Stimulated activated CD8-positive, alpha-beta memory T cell treated with anti-CD3 and anti-CD28 coated beads, Interleukin-2, amount 100 ng/mL, for 48 hours (primary cell): ENCODE measurements around the gene ANGPTL5.
"Not testable (repeated sequence)": the region's sequence is repeated elsewhere in the genome, so short reads cannot be mapped to it uniquely, and the experiment has no call there.

Experiments used
- DNase-seq, 2 donors: peaks; one replicate each; pipeline ENCODE4 v3.0.0-alpha.2; 2020; ENCODE audit warnings: low read depth in 2 of 2

Gene ANGPTL5

DNA sequence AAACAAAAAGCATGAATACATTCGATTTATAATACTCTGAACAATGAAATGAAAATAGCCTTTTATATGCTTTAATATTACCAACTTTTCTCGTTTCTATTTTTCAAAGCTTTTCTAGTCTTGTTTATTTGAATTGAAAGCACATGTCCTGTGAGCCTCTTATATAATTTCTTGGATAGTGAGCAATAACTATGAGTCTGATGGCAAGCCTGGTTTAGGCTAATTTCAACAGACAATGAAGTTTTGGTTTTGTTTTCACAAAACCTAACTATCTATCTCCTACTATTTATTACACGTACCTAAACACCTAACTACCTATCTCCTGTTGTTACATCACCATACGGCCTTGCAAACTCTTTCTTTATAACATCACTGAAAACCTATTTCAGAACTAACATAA lies 30.7 kb downstream of the ANGPTL5 start:
- DNase-seq = no peak

DNA sequence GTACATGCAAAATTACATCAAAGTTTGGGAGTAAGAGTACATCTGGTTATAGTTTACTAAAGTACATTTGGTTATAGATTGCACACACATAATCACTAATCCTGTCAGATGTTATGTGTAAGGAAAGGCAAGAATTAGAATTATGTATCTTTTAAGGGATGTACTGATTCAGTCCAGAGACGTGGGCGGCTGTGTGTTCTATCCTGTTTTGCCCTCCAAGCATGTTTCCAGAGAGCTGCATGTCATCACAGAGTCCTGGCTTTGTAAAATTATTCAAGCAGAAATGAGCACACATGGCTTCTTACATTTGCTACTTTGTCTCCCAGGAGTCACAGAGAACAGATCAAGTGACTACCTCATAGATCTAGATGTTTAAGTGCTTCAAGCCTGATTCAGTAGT lies 34.7 kb downstream of the ANGPTL5 start:
- DNase-seq = no peak

DNA sequence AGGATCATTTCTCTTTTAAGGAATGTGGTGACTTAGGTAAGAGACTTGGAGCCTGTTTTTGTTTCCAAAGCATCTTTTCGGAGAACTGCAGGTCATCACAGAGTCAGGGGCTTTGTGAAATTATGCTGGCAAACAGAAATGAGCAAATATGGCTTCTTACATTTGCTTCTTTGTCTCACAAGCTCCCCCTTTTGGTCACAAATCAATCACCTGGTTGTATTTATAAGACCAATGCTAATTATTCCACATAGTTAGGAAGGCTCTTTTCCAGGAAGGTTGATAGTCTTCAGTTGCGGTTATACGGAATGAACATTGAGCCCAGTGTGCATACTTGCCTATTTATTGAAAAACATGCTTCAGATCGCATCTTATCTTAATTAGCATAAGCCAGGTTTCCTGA lies 36.1 kb downstream of the ANGPTL5 start:
- no peak for DNase-seq

DNA sequence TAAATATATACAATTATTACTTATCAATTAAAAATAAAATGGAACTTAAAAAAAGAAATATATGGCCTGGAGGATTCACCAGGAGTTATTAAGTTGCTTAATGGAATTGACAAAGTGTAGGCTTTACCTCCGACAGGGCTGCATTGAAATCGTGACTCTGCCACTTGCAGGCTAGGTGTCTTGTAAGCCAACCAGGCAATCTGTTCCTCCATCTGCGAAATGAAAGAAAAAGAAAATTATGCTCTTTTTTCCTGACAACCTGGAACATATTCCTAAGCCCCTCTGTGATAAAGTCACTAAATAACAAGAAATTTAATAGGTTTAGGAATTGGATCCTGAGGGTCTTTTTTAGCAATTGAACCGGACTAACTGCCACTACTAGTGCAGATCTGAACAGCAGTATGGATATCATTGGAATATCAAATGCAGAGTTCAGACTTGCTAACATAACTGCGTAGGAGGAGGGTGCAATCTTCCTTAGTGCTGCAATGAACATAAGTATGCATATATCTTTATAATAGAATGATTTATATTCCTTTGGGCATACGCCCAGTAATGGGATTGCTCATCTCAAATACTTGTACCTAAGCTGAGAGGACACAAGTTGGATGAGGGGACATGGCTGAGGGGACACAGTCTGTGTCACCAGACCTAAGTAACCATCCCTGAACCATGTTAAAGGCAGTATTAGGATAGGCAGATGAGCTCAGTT lies 44.0 kb downstream of the ANGPTL5 start:
- DNase-seq = no peak

DNA sequence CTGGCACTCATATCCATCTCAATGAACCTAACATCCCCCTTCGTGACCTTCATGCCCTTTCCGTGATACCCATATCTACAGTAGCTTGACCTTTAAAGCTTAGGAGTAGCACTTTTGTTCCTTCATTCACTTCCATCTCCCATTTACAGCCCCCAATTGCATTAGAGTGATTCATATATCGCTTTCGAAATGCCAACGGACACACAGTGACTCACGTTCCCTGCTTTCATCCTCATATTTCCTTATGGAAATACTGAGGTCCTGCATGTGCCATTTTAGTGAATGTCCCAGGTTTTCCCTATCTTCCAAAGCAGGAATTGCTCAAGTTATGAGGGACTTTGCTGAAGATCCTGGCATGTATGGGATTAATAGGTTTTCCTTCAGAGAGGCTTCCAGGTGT lies 45.8 kb downstream of the ANGPTL5 start:
- no peak for DNase-seq

DNA sequence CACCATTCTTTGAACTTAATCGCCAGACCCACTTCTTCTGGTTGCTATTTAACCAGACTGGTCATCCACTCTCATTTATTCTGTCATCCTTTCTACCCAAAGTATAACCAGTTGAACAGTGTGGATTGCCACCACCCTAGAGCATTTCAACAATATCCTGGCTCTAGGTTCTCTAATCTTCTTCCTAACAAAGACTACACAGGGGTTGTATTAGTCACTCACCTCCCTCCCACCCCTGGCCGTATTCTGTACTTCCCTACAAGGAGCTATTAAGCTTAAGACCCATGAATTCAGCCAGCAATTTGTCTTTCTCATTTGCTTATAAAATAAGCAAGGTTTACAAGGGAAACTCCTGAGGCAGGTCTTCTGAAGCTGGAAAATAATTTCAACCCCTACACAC lies 48.4 kb downstream of the ANGPTL5 start:
- no peak for DNase-seq

DNA sequence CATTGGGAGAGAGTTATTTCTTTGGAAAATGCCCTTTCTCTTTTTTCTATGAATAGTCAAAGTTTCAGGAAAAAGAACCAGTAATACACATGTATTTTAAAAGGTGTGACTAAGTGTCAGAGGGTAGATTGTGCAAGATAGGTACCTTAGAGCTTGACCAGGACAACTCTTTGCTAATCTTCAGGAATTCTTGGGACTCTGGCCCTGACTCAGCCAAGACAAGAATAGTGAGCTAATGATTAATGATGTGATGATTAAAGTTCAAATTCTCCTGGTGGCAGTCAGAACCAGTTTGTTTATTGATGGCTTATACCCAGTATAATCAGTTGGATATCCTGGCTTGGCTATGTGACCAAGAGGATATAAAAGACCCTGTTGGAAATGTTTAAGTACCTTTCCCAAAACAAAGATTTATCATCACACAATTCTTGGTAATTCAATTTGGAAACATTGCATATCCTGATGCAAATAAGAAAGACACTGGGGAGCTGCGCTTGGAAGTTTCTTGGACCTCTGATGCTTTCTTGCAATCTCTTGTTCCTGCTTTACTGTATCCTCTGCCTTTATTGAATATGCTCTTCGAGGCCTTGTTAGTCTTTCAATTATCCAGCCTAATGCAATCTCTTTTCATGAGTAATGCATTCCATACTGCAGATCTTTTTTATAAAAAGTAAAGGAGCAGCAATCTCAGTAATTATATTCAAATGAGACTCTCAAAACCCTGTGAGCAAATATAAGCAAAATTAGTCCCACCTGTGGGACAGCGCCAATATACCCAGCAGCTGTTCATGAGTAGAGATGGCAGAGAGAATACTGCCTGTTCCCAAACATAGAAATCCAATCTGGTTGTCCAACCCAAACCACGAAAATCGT lies 49.5 kb downstream of the ANGPTL5 start:
- DNase-seq = no peak

DNA sequence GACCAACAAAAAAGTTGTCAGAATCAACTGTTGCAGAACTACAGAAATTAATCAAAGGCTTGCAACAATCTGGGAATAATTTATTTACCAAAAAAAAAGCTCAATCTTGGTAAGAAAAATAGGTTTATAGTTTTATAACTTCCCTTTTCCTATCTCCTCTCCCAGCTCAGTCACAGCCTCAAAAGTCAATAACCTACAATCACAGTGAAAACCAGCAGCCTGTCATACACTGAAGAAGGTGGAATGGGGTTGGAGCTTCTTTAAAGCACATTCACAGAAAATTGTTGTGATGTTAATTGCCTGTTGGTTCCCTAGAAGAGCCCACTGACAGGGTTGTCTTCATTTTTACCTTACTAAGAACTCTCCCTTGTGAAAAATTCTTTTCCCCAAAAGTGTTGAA lies 52.2 kb downstream of the ANGPTL5 start:
- DNase-seq = no peak

DNA sequence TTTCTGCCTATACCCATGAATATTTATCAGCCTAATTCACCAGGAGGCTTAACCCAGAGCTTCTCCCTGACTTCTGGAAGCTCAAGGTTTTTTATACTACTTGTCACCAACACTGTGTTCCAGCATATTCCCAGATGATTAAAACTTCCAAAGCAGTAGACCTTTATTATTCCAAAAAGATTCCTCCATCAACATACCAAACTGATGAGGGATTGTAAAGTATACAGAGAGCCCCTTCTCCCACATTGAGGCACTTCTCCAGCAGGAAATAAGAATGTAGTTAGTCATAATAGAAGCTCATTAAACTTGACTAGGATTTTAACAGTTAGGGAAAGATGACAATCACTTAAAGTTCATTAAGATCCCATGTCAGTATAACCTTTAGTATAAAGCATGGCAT lies 53.0 kb downstream of the ANGPTL5 start:
- DNase-seq = no peak

DNA sequence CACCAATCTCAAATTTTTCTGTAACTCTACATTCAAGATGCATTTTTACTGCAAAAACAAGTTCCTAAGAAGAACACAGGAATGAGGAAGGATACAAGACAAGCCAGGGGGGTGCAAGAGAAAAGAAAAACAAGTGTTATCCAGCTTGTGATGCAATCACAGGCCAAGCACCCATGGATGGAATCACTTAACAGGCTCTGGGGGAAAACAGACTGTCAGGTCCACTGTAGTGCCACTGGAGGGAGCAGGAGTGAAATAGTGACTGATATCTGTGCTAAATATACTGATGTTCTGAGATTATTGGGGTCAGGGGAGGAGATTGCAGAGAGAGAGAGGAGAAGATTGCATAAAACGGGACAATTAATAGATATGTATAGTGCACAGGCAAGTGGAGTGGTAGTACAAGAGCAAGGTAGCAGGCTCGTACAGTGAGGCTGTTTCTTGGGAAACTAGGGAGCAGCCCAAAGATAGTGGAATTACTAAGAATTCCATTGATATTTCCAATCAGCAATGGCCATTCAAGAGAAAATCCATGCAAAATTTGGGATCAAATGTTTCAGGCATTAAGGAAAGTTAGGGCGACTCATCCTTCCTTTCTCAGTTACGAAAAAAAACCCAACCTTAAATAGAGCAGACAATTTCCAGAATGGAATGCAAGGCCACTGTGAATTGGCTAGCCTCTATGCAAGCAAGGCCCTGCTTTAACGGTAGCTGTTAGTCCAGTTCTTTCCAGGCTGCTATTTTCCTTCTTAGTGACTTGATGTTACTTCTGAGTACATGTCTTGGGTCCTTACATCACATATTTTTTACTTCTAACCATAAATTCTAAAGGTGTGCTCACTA lies 53.7 kb downstream of the ANGPTL5 start:
- no peak for DNase-seq

DNA sequence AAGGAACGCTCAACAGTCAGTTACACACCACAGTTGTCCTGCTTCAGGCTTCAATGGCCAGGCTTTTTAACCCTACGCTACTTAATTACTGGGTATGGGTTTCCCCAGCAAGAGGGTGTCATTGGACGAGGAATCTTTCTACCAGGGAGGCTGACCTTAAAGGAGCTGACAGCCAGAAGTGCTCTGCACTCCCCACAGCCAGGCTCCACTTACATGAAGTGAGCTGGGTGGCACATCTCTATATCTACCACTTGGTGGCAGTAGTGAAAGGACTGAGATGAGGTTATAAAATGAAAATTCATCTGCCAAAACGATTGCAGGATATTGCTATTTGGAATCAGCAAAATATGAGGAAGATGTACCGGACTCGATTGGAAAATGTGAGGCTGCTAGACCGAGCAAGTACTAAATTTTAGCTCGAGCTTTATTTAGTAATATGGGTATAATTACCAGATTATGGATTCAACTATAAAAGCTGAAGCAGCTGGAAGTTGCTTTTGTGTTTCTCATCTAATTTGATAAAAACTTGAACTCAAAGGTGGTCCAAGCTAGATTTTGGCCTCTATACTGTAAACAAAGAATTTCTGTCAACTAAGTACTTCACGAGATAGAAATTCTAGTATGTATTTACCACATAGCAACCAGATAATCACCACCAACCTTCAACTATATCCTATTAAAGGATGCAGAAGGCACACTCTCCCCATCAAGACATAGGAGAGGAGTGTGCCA lies 55.5 kb downstream of the ANGPTL5 start:
- no peak for DNase-seq

DNA sequence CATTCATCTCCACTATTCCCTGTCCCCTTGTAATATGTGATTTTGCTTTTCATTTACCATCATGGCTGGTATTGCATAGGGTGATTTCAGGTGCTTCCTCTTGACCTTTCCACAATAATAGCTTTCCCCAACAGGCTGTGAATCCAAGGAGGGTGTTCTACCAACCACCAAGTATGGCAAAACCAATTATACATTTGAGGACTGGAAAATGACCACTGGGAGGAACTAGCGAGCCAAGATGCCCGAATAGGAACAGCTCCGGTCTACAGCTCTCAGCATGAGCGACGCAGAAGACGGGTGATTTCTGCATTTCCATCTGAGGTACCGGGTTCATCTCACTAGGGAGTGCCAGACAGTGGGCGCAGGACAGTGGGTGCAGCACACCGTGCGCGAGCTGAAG lies 64.1 kb downstream of the ANGPTL5 start:
- DNase-seq = not testable (repeated sequence)

DNA sequence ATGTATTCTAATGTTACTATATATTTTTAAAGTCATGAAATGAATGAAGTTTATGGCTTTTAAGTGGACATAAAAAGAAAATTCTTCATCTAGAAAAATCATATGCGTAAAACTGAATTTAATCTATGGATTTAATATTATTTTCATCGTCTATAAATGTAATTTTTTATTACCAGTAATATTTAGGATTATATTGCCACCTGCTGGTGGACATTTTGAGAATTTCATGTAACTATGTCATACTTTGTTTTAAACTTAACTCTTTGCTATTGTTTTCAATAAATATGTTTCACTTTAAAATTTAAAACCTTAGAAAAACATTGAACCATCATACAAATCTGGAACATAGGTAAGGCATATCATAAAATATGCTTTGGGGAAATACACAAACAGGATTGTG lies 68.1 kb downstream of the ANGPTL5 start:
- DNase-seq = no peak

DNA sequence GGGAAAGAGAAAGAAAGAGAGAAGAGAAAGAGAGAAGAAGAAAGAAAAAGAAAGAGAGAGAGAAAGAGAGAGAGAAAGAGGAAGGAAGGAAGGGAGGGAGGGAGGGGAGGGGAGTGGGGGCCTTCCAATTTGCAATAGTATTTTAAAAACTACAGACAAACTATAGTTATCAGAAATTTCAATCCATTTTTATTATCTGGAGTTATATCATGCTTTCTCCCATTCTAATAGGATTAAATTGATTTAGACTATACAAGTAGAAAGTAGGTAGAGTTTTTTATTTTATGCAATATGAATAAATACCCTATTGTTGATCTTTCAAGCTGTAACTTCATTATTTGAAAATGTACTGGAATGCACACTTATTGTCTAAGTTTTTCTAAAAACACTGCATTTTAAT lies 71.7 kb downstream of the ANGPTL5 start:
- DNase-seq = no peak

DNA sequence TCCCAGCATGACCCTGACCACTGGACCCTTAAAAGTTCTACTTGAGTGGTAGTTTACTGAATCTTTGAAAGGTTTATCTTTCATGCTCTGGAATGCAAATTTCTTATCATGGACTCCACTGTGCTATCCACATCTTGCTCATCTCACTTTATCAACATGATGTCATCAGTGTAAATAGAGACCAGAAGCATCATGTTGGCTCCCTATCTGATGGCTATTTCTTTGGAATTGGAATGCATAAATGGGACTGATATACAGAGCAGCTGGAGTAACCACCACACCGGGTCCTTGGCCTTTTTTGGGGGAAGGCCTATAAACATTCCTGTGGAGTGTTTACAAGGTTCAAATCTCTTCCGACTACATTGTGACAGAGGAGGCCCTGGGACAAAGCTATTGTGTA lies 75.6 kb downstream of the ANGPTL5 start:
- no peak for DNase-seq
